Upper lobe of left lung (tissue), 6 donors: ENCODE measurements around the gene NME7. TPM values are rescaled to one million over a fixed set of nuclear protein-coding genes. Genes with fewer than 3 reads are reported as not detected.
"Not testable (repeated sequence)": the region's sequence is repeated elsewhere in the genome, so short reads cannot be mapped to it uniquely, and the experiment has no call there.

Source experiments
- ATAC-seq, 2 donors: fragments of 200-7000 bp; cut with Tn5 transposase; one replicate each; pipeline ENCODE4 v1.9.1; 2022; ENCODE audit warnings: mild to moderate bottlenecking in 2 of 2, moderate library complexity in 2 of 2; ENCODE audit not compliant: low FRiP score in 2 of 2
- DNase-seq, 2 donors: peaks; one replicate each; pipeline ENCODE4 v3.0.0-alpha.2; 2019 to 2020
- H3K27ac ChIP-seq, 4 donors: fragments of 200-600 bp; sonication (generic); one replicate each; pipeline ENCODE4 v1.5.1; 2016 to 2019
- H3K27me3 ChIP-seq, 4 donors: fragments of 200-600 bp; sonication (generic); one replicate each; pipeline ENCODE4 v1.5.1; 2017 to 2019
- H3K36me3 ChIP-seq, 4 donors: fragments of 200-600 bp; sonication (generic); one replicate each; pipeline ENCODE4 v1.5.1; 2016 to 2019
- H3K4me1 ChIP-seq, 4 donors: fragments of 200-600 bp; sonication (generic); one replicate each; pipeline ENCODE4 v1.5.1; 2018 to 2019
- H3K4me3 ChIP-seq, 4 donors: fragments of 200-600 bp; sonication (generic); one replicate each; pipeline ENCODE4 v1.5.1; 2017 to 2019; ENCODE audit warnings: mild to moderate bottlenecking in 2 of 4, moderate library complexity in 1 of 4
- H3K9me3 ChIP-seq, 4 donors: fragments of 200-600 bp; sonication (generic); one replicate each; pipeline ENCODE4 v1.5.1; 2018 to 2019
- CTCF ChIP-seq, 6 experiments: fragments of 450-650 bp in 4 of 6; fragments of 200-600 bp in 2 of 6; sonication (generic) in 2 of 6; IDR thresholded peaks; one replicate each; pipeline ENCODE4 v1.5.1; 2016 to 2019; ENCODE audit warnings: antibody characterized with exemption in 6 of 6
- EP300 ChIP-seq, 4 donors: sonication (generic); formaldehyde crosslinking; IDR thresholded peaks; one replicate each; pipeline ENCODE4 v1.5.1; 2017; ENCODE audit warnings: antibody characterized with exemption in 4 of 4, control low read depth in 2 of 4
- POLR2A ChIP-seq, 4 donors: fragments of 450-650 bp; IDR thresholded peaks; one replicate each; pipeline ENCODE4 v1.5.1; 2016 to 2017; ENCODE audit warnings: antibody characterized with exemption in 4 of 4, mild to moderate bottlenecking in 2 of 4
- POLR2AphosphoS5 ChIP-seq, 2 donors: sonication (generic); formaldehyde crosslinking; IDR thresholded peaks; one replicate each; pipeline ENCODE4 v1.5.1; 2017; ENCODE audit warnings: antibody characterized with exemption in 2 of 2
- WGBS, 2 donors: methylation state at CpG; one replicate each; pipeline ENCODE4 v1.1.5; 2017 to 2018; 5-methylcytosine and 5-hydroxymethylcytosine counted together
- total RNA-seq, 6 donors: library from RNA; depleted of rRNA in 4 of 6; stranded (reverse); fragments of >200 nt in 4 of 6; gene quantifications; one replicate each; pipeline versions ENCODE4 v1.1.0 to v1.2.1, GENCODE V29; 2016 to 2021
- donor health status: DM: no; HTN: no; CAD: no; lungs with moderate emphysema.
- donor health status: DM: no; HTN: yes; CAD: no; lungs with severe emphysema.

The NME7 gene
- total RNA-seq, 6 donors from 2014 or later, result 9.8 to 24.1 (median 12.1) TPM

GRCh38 chr1:169346036-169346589 is 21.5 kb downstream of the NME7 start:
- no peak overlapping the region for H3K27ac ChIP-seq
- H3K27me3 ChIP-seq, result no peaks in the 10 kb centered on the region
- DNase-seq, result no peak
- no peaks in the 10 kb centered on the region for H3K9me3 ChIP-seq
- no peaks in the 10 kb centered on the region for H3K4me1 ChIP-seq
- no peak for ATAC-seq
- WGBS, 2 donors, result 95 to 97% methylated on average over 3 of the region's 3 CpGs
- no peak overlapping the region for H3K4me3 ChIP-seq
- TF ChIP-seq EP300 (IDR thresholded peaks at IDR 0.05) (no peak), POLR2A (IDR thresholded peaks at IDR 0.05) (no peak), CTCF (IDR thresholded peaks at IDR 0.05) (no peak), POLR2AphosphoS5 (IDR thresholded peaks at IDR 0.05) (no peak)
- H3K36me3 ChIP-seq, result no peaks in the 10 kb centered on the region

GRCh38 chr1:169345511-169345910 is 22.1 kb downstream of the NME7 start:
- 93 to 97% methylated on average over 1 of the region's 1 CpG for WGBS, 2 donors

DNA sequence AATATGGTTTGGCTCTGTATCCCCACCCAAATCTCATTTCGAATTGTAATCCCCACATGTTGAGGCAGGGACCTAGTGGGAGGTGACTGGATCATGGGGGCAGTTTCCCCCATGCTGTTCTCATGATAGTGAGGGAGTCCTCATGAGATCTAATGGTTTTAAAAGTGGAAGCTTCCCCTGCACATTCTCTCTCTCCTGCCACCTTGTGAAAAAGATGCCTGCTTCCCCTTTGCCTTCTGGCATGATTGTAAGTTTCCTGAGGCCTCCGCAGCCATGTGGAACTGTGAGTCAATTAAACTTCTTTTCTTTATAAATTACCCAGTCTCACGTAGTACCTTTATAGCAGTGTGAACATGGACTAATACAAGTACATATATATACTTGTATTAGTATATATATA is 25.5 kb downstream of the NME7 start:
- H3K4me1 ChIP-seq, H3K4me3 ChIP-seq, H3K27me3 ChIP-seq, H3K9me3 ChIP-seq, H3K36me3 ChIP-seq, ATAC-seq, DNase-seq, H3K27ac ChIP-seq: not testable (repeated sequence)
- 85 to 91% methylated on average over 3 of the region's 3 CpGs for WGBS, 2 donors

More at GRCh38 chr1:169345511-169345910, 22.1 kb downstream of the NME7 start:
- H3K9me3 ChIP-seq, result no peaks in the 10 kb centered on the region
- no peaks in the 10 kb centered on the region for H3K36me3 ChIP-seq
- DNase-seq, result no peak
- no peak overlapping the region for H3K27ac ChIP-seq
- TF ChIP-seq CTCF (IDR thresholded peaks at IDR 0.05), result no peak
- no peak for TF ChIP-seq POLR2A (IDR thresholded peaks at IDR 0.05)
- no peak for TF ChIP-seq POLR2AphosphoS5 (IDR thresholded peaks at IDR 0.05)
- TF ChIP-seq EP300 (IDR thresholded peaks at IDR 0.05), result no peak
- ATAC-seq, result no peak
- H3K4me1 ChIP-seq, result no peaks in the 10 kb centered on the region
- H3K4me3 ChIP-seq, result no peak overlapping the region
- no peaks in the 10 kb centered on the region for H3K27me3 ChIP-seq

DNA sequence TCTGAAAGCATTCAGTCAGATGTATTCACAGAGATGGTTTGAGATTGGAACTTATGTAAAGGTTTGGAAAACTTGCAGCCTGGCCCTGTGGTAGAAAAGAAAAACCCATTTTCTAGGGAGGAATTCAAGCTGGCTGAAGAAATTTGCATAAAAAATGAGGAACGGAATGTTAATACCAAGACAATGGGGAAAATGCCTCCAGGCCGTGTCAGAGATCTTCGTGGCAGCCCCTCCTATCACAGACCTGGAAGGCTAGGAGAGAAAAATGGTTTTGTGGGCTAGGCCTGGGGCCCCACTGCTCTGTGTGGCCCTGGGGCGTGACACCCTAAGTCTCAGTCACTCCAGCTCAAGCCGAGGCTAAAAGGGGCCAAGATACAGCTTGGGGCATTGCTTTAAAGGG is 26.7 kb downstream of the NME7 start:
- H3K27me3 ChIP-seq, result no peaks in the 10 kb centered on the region
- DNase-seq, result no peak
- no peaks in the 10 kb centered on the region for H3K36me3 ChIP-seq
- TF ChIP-seq CTCF (IDR thresholded peaks at IDR 0.05) (no peak), POLR2AphosphoS5 (IDR thresholded peaks at IDR 0.05) (no peak), EP300 (IDR thresholded peaks at IDR 0.05) (no peak), POLR2A (IDR thresholded peaks at IDR 0.05) (no peak)
- 88 to 96% methylated on average over 3 to 5 of the region's 5 CpGs for WGBS, 2 donors
- ATAC-seq, result no peak
- H3K4me1 ChIP-seq, result no peaks in the 10 kb centered on the region
- no peaks in the 10 kb centered on the region for H3K9me3 ChIP-seq
- H3K4me3 ChIP-seq, result no peak overlapping the region
- no peak overlapping the region for H3K27ac ChIP-seq

- H3K9me3 ChIP-seq, result no peaks in the 10 kb centered on the region
- H3K4me1 ChIP-seq, result no peaks in the 10 kb centered on the region
- no peak overlapping the region for H3K4me3 ChIP-seq
- no peak for TF ChIP-seq POLR2AphosphoS5 (IDR thresholded peaks at IDR 0.05)
- no peak for TF ChIP-seq CTCF (IDR thresholded peaks at IDR 0.05)
- no peak for TF ChIP-seq EP300 (IDR thresholded peaks at IDR 0.05)
- no peak for TF ChIP-seq POLR2A (IDR thresholded peaks at IDR 0.05)
- H3K36me3 ChIP-seq, result peaks cover 0 to 3% (median 0%) of the 10 kb centered on the region in 4 donors
- H3K27ac ChIP-seq, result no peak overlapping the region
- H3K27me3 ChIP-seq, result no peaks in the 10 kb centered on the region
- ATAC-seq (no peak), DNase-seq (no peak)
Observed at GRCh38 chr1:169339773-169340172, 27.8 kb downstream of the NME7 start.
